Measurements from ENCODE around the gene MED15. TPM values are rescaled to one million over a fixed set of nuclear protein-coding genes. Genes with fewer than 3 reads are reported as not detected.

The MED15 gene
- total and polyA plus RNA-seq, 4 donors: 57.8 to 123 (median 69.1) TPM

DNA sequence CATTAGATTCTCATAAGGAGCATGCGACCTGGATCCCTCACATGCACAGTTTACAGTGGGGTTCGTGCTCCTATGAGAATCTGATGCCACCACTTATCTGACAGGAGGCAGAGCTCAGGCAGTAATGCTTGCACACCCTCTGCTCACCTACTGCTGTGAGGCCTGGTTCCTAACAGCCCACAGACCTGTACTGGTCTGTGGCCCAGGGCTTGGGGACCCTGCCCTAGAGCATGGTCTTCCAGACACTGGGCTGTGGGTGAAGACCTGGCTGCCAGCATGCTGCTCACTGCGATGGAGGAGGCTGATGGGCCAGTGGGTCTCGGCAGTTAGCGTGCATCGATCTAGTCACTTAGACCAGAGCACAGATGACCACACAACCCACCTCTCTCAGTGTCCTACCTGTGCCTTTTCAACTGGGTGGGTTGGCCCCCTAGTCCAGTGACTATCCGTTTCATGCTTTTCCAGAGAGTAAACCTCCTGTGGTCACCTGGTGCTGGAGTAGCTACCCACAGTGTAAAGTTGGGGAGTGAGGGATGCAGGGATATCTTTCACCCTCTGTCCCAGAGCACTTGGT is 21.1 kb downstream of the MED15 start:
- DNase-seq: no peak
- peaks cover 3 to 36% (median 29%) of the 10 kb centered on the region in 5 donors for H3K4me1 ChIP-seq (ENCODE audit: control insufficient read depth in 5 of 5, insufficient read depth in 5 of 5, low read length in 5 of 5)
- no peak overlapping the region for H3K4me3 ChIP-seq
- H3K9ac ChIP-seq (ENCODE audit: insufficient read depth in 1 of 2, low read length in 2 of 2): no peak overlapping the region
- WGBS, 2 donors: 96 to 97% methylated on average over 7 of the region's 7 CpGs
- peak overlapping the region in 1 of 2 donors; percentile 7 for H3K27ac ChIP-seq (ENCODE audit: low read depth in 1 of 2, low read length in 1 of 2)
- no peaks in the 10 kb centered on the region for H3K9me3 ChIP-seq (ENCODE audit: control insufficient read depth in 4 of 4, insufficient read depth in 3 of 4, low read length in 3 of 4)
- TF ChIP-seq, protein P1, sequence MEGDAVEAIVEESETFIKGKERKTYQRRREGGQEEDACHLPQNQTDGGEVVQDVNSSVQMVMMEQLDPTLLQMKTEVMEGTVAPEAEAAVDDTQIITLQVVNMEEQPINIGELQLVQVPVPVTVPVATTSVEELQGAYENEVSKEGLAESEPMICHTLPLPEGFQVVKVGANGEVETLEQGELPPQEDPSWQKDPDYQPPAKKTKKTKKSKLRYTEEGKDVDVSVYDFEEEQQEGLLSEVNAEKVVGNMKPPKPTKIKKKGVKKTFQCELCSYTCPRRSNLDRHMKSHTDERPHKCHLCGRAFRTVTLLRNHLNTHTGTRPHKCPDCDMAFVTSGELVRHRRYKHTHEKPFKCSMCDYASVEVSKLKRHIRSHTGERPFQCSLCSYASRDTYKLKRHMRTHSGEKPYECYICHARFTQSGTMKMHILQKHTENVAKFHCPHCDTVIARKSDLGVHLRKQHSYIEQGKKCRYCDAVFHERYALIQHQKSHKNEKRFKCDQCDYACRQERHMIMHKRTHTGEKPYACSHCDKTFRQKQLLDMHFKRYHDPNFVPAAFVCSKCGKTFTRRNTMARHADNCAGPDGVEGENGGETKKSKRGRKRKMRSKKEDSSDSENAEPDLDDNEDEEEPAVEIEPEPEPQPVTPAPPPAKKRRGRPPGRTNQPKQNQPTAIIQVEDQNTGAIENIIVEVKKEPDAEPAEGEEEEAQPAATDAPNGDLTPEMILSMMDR (IDR thresholded peaks at IDR 0.05; ENCODE audit: control extremely low read depth, extremely low read depth): no peak
- H3K36me3 ChIP-seq (ENCODE audit: control insufficient read depth in 4 of 4, insufficient read depth in 4 of 4, low read length in 4 of 4): peaks cover 0 to 12% (median 5%) of the 10 kb centered on the region in 4 donors
- no peak for ATAC-seq (ENCODE audit: insufficient read depth, low FRiP score)
- no peaks in the 10 kb centered on the region for H3K27me3 ChIP-seq (ENCODE audit: control insufficient read depth in 3 of 3, insufficient read depth in 3 of 3, low read length in 2 of 3)

DNA sequence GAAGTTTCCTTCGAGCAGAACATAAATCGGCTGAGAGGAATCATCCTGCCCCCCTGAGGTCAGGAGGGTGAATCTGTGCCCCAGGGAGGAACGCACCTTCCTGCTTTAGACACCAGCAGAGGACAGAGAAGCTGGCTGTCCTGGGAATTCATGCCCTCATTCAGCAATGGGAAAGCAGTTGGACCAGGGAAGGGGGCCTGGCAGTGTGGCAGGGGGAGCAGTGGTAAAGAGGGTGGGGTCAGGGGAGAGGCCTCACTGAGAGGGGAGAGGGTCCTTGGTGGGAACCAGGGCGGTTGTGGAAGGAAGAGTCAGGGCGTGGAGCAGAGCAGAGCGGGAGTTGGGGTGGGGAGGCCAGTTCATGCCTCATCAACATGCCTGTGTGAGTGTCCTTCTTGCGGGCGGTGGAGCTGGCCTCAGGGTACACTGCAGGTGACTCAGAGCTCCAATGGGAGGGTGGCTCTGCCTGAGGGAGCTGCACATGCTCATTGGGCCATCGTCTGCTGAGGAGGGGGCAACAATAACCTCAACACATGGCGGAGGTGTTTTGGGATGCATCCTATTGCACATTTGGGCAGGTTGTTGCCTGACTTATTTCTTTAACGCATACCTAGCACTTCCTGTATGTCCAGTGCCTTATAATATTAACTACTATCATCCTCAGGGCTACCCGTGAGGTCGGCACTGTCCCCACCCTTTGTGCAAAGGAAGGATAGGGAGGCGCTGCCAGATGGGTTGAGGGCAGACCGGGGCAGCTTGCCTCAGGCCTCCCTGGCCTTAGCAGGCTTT is 23.2 kb downstream of the MED15 start:
- Histone ChIP-seq H3K27me3 (ENCODE audit: control insufficient read depth in 3 of 3, insufficient read depth in 3 of 3, low read length in 2 of 3) (no peaks in the 10 kb centered on the region), H3K4me3 (no peak overlapping the region), H3K9ac (ENCODE audit: insufficient read depth in 1 of 2, low read length in 2 of 2) (no peak overlapping the region), H3K36me3 (ENCODE audit: control insufficient read depth in 4 of 4, insufficient read depth in 4 of 4, low read length in 4 of 4) (peaks cover 0 to 12% (median 5%) of the 10 kb centered on the region in 4 donors), H3K4me1 (ENCODE audit: control insufficient read depth in 5 of 5, insufficient read depth in 5 of 5, low read length in 5 of 5) (peaks cover 3 to 36% (median 21%) of the 10 kb centered on the region in 5 donors), H3K9me3 (ENCODE audit: control insufficient read depth in 4 of 4, insufficient read depth in 3 of 4, low read length in 3 of 4) (no peaks in the 10 kb centered on the region), H3K27ac (ENCODE audit: low read depth in 1 of 2, low read length in 1 of 2) (peak overlapping the region; percentile 82 to 89)
- WGBS, 2 donors: 70 to 84% methylated on average over 15 of the region's 15 CpGs
- DNase-seq: no peak
- TF ChIP-seq, protein P1 (IDR thresholded peaks at IDR 0.05; ENCODE audit: control extremely low read depth, extremely low read depth): no peak
- peak; percentile 34 for ATAC-seq (ENCODE audit: insufficient read depth, low FRiP score)

DNA sequence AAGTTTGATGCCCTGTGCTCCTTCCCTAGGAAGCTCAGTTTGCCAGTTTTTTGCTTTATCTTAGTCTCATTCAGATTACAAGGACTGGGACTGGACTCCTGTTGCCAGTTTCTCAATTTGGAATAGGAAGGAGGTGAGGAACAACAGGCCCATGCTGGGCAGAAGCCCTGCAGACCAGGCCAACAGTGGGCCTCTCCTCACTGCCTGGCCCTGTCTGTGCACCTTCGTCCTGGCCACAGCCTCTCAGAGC is 23.7 kb downstream of the MED15 start:
- Histone ChIP-seq H3K9ac (ENCODE audit: insufficient read depth in 1 of 2, low read length in 2 of 2) (no peak overlapping the region), H3K4me3 (no peak overlapping the region), H3K27me3 (ENCODE audit: control insufficient read depth in 3 of 3, insufficient read depth in 3 of 3, low read length in 2 of 3) (no peaks in the 10 kb centered on the region), H3K9me3 (ENCODE audit: control insufficient read depth in 4 of 4, insufficient read depth in 3 of 4, low read length in 3 of 4) (no peaks in the 10 kb centered on the region), H3K27ac (ENCODE audit: low read depth in 1 of 2, low read length in 1 of 2) (peak overlapping the region; percentile 82 to 89), H3K4me1 (ENCODE audit: control insufficient read depth in 5 of 5, insufficient read depth in 5 of 5, low read length in 5 of 5) (peaks cover 3 to 36% (median 21%) of the 10 kb centered on the region in 5 donors), H3K36me3 (ENCODE audit: control insufficient read depth in 4 of 4, insufficient read depth in 4 of 4, low read length in 4 of 4) (peaks cover 0 to 12% (median 5%) of the 10 kb centered on the region in 4 donors)
- WGBS, 2 donors: 27 to 45% methylated on average over 1 of the region's 1 CpG
- DNase-seq (no peak), ATAC-seq (ENCODE audit: insufficient read depth, low FRiP score) (no peak)
- TF ChIP-seq, protein P1 (IDR thresholded peaks at IDR 0.05; ENCODE audit: control extremely low read depth, extremely low read depth): no peak
